Stimulated activated naive CD8-positive, alpha-beta T cell treated with anti-CD3 and anti-CD28 coated beads, Interleukin-15, amount 100 ng/mL, for 72 hours (primary cell): ENCODE measurements around the gene MRPL43.

Experiments
- ATAC-seq: fragments of 150-1000 bp; cut with Tn5 transposase; 2 replicates; pipeline ENCODE4 v1.10.0; 2021; ENCODE audit warnings: mild to moderate bottlenecking, moderate library complexity
- DNase-seq, 2 donors: peaks; one replicate each; pipeline ENCODE4 v3.0.0; 2021 to 2022
- H3K27ac Mint-ChIP-seq, 2 donors: one replicate each; pipeline ENCODE4 v1.8.0; 2022; ENCODE audit warnings: mild to moderate bottlenecking in 2 of 2, mixed read lengths in 2 of 2, moderate library complexity in 2 of 2
- H3K27me3 Mint-ChIP-seq: one replicate; pipeline ENCODE4 v1.8.0; 2022; ENCODE audit warnings: mixed read lengths
- H3K4me1 Mint-ChIP-seq: one replicate; pipeline ENCODE4 v1.8.0; 2022; ENCODE audit warnings: mild to moderate bottlenecking, mixed read lengths
- H3K4me3 Mint-ChIP-seq, 2 donors: one replicate each; pipeline ENCODE4 v1.8.0; 2022; ENCODE audit warnings: mild to moderate bottlenecking in 2 of 2, mixed read lengths in 2 of 2, moderate library complexity in 1 of 2
- H3K9me3 Mint-ChIP-seq, 2 donors: one replicate each; pipeline ENCODE4 v1.8.0; 2022; ENCODE audit warnings: mixed read lengths in 2 of 2

MRPL43 gene

DNA sequence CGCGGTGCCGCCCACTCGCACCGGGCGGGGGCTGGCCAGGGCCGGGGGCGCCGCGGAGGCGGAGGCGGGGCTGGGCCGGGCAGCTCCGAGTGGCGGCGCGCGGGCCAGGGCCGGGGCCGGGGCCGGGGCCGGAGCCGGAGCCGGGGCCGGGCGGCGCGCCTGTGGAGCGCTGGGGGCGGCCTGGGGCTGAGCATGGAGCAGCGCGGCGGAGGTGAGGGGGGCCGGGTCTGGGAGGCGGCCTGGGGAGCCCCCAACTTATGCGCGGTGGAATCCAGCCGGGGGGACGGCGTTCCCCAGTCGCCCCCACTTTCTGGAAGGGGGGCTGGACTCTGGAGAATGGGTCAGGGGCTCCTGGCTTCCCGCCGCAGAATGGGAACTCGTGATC is 12.4 kb upstream of the MRPL43 start, which contains the start of gene LZTS2:
LZTS2 (plus strand) TSS at position 67 of the 385 bp plus-strand sequence. CDS start 2,731 bp downstream, outside the sequence.
- DNase-seq (no peak), ATAC-seq (peak; percentile 7)

DNA sequence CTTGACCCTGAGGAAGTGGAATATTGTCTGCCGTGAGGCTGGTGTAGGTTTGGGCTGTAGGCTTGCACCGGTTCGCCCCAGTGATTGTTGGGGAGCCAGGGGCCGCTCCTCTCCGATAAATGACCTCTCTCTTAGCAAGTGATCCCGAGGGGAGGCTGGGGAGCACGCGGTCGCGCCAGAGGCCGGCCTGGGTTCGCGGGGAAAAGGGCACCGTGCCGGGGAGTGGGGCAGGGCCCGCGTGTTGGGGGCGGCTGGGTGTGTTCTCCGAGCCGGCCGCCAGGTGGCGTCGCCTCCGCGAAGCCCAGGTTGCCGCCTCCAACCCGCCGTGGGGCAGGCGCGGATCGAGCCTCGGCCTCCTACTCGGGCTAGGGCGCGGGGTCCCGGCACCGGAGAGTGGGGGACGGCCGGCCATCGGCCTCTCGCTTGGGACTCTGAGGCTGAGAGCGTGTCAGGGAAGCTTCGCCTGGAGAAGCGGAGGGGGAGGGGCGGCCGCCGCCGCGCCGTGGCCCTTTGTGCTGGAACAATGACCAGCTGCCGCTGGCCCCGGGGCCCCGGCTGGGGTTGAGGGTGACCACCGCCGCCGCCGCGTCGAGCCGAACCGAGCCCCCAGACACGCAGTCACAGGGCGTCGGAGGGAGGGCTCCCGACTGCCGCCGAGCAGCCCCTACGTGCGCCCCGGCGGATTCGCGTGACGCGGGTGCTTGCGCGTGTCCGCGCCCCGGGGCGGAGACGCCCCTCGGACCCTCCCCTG is 11.9 kb upstream of the MRPL43 start:
- ATAC-seq, result peak; percentile 73

More for the DNA sequence above, 12.4 kb upstream of the MRPL43 start, which contains the start of gene LZTS2:
- Mint-ChIP-seq H3K9me3 (no peaks in the 10 kb centered on the region), H3K4me3 (peak within 1 kb of the TSS; percentile 78 to 92), H3K27ac (peak within 1 kb of the TSS; percentile 4 to 86), H3K4me1 (peaks cover 37% of the 10 kb centered on the region), H3K27me3 (no peaks in the 10 kb centered on the region)

DNA sequence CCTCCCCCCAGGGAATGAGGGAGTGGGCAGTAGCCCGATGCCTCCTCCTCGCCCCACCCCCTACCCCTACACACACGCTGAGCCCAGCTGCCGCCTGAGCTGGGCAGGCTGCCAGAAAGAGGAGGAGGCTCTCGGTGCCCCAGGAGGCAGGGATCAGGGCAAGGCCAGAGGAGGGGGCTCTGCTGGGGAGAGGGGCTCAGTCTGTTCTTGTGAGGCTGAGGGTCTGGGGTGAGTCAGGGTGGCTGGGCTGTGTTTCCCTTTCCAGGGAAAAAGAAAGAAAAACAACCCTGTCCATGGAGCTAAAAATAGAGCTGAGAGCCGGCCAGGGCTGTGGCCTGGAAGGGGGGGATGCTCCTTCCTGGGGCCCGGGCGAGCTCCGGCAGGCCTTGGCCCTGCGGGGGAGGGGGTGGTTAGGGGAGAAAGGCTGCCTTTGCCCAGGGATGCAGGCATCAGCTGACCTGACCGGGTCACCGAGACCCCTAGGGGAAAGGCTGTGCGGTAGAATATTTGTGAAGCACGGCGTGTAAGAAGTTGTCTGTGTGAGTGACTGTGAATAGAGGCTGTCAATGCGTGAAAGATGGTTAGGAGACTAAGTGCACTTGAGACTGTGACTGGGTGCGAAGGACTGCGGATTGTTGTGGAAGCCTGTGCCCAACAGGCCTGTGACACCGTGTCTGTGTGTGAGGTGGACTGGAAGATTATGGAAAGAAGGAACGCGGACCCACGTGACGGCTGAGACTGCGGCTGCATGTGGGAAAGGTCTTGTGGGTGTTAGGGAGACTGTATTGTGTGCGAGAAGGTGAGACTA is 11.1 kb upstream of the MRPL43 start:
- Mint-ChIP-seq H3K9me3 (no peaks in the 10 kb centered on the region), H3K27me3 (no peaks in the 10 kb centered on the region), H3K4me3 (peak overlapping the region; percentile 78 to 92), H3K4me1 (peaks cover 37% of the 10 kb centered on the region), H3K27ac (peak overlapping the region; percentile 49 to 86)
- DNase-seq (peak; percentile 61 to 68), ATAC-seq (peak; percentile 49)

More for the DNA sequence above, 11.9 kb upstream of the MRPL43 start:
- H3K9me3 Mint-ChIP-seq, result no peaks in the 10 kb centered on the region
- DNase-seq, result peak; percentile 82 to 83
- peaks cover 37% of the 10 kb centered on the region for H3K4me1 Mint-ChIP-seq
- peak overlapping the region in 1 of 2 donors; percentile 86 for H3K27ac Mint-ChIP-seq
- H3K4me3 Mint-ChIP-seq, result peak overlapping the region; percentile 78 to 92
- H3K27me3 Mint-ChIP-seq, result no peaks in the 10 kb centered on the region

DNA sequence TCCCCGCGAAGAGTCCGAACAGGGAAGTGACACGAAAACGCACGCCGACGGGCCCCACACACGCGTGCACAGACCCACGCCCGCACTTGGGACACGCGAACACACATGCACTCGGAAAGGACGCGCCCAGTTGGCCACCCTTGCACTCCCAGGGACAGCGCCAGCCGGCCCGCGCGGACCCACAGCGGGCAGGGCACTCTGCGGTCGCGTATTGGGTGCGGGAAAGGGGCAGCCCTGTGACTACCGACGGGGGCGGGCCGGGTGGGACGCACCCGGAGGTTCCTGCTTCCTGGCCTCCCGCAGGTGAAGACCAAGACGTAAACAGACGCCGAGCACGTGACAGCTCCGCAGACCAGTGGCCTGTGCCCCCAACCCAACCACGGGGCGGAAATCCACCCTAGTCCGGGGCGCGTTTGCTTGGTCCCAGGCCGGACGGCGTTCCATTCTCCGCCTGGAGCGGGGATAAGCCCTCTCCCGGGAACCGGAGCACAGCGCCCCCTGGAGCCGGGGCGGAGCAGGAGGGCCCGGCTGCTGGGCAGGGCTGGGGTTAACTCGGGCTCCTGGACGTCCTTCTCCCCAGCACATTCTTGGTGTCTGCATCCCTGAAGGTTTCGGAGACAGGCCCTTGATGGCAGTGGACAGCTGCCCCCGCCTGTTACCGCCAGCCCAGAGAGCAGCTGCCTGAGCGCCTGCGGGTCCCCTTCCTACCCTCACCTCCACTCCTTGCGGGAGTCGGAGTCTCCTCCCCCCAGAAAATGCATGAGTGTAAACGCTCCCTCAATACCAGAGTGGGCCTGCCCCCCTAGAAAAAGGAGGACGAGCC is 10.3 kb upstream of the MRPL43 start:
- H3K4me1 Mint-ChIP-seq, result peaks cover 37% of the 10 kb centered on the region
- DNase-seq (peak; percentile 78 to 80), ATAC-seq (peak; percentile 61)
- peak overlapping the region; percentile 67 to 79 for H3K27ac Mint-ChIP-seq
- peak overlapping the region; percentile 78 to 92 for H3K4me3 Mint-ChIP-seq
- no peaks in the 10 kb centered on the region for H3K9me3 Mint-ChIP-seq
- H3K27me3 Mint-ChIP-seq, result no peaks in the 10 kb centered on the region

DNA sequence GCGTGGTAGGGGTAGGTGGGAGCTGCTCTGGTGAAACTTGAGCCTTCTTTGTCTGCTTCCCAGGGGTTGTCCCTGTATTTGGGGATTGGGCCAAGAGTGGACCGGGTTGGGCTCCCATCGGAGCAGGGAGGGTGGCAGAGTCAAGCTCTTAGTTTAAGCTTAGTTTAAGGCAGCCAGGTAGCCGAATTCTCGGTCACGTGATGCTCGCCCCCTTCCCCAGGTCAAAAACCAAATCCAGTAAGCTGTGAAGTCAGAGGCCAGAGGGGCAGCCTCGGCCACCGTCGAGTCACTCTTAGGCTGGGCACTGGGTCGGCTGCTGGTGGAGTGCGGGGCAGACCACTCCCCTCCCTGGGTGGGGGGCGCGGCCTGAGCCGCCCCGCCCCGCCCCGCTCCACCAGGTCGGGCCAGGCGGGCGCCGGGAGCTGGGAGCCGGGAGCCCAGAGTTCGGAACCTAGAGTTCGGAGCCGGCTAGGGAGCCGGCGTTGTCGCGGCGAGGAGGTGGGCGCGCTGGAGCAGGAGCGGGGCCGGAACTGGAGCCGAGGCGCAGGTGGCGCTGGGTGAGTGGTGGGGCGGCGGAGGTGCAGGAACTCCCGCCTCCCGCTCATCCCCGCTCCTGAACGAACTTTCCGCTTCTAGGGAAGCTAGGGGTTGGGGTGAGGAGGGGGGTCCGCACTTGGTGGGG is 9.5 kb upstream of the MRPL43 start:
- Mint-ChIP-seq H3K27ac (peak overlapping the region; percentile 91 to 97), H3K9me3 (no peaks in the 10 kb centered on the region), H3K4me1 (peaks cover 37% of the 10 kb centered on the region), H3K4me3 (peak overlapping the region; percentile 78 to 92), H3K27me3 (no peaks in the 10 kb centered on the region)
- ATAC-seq (peak; percentile 29), DNase-seq (peak; percentile 45)

DNA sequence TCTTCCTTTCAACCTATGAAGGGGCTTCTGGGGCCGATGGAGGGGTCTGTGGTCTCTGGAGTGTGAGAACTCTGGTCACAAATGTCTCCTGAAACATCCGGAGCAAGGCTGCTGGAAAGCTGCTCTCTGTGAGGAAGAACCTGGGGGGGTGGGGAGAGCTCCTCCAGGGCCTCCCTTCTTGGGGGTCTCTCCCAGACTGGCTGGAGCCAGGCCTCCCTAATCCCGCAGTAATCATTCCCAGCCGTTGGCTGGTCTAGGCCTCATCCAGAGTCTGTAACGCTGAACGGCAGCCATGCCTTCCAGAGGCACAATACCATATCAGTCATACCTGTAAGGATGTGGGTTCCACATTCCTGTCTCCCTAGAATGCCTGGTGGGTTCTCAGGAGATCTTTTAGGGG is 7.9 kb upstream of the MRPL43 start:
- DNase-seq (no peak), ATAC-seq (no peak)
- Mint-ChIP-seq H3K27ac (no peak overlapping the region), H3K9me3 (no peaks in the 10 kb centered on the region), H3K4me3 (no peak overlapping the region), H3K4me1 (peaks cover 39% of the 10 kb centered on the region), H3K27me3 (no peaks in the 10 kb centered on the region)

DNA sequence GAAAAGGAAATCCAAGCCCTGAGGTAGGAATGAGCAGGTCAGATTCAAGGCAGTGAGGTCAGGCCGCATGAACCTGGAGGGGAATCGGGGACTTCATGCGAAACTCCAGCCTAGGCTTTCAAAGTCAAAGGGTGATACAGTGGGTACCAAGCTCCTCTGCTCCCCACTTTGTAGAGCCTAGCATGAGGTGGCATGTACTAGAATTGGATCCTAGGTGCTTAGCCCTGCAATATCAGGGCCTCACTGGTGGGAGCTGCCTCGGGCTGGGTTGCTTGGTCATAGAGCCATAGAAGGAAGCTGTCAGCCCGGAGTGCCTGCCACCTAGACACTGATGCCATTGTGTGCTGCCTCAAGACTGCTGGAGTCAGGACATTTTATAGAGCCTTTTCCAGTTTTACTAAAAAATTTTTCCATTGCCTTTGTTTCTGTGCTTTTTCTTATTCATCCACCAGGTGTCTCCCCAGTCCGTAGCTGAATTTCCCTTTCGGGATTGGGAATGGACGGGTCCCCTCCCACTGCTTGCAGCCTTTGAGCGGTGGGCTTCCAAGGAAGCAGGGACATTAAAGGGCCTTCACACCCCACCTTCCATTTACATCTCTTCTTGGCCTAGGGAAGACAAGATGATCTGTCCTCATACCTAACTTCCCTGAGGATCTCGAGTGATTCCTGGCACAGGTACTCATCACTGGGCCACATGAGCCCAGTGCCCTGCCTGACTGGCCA is 6.8 kb upstream of the MRPL43 start:
- ATAC-seq, result no peak
- Mint-ChIP-seq H3K27ac (no peak overlapping the region), H3K27me3 (no peaks in the 10 kb centered on the region), H3K4me3 (no peak overlapping the region), H3K9me3 (no peaks in the 10 kb centered on the region), H3K4me1 (peaks cover 46% of the 10 kb centered on the region)
- no peak for DNase-seq

DNA sequence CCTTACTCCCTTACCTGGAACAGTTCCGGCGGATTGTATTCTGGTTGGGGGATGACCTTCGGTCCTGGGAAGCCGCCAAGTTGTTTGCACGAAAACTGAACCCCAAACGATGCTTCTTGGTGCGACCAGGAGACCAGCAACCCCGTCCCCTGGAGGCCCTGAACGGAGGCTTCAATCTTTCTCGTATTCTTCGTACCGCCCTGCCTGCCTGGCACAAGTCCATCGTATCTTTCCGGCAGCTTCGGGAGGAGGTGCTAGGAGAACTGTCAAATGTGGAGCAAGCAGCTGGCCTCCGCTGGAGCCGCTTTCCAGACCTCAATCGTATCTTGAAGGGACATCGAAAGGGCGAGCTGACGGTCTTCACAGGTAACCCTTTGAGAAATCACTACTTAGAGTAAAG is 1.8 kb upstream of the MRPL43 start:
- Mint-ChIP-seq H3K27ac (peak overlapping the region; percentile 15 to 29), H3K4me3 (peak overlapping the region; percentile 35 to 38), H3K9me3 (no peaks in the 10 kb centered on the region), H3K4me1 (peaks cover 47% of the 10 kb centered on the region), H3K27me3 (no peaks in the 10 kb centered on the region)
- DNase-seq (no peak), ATAC-seq (no peak)

DNA sequence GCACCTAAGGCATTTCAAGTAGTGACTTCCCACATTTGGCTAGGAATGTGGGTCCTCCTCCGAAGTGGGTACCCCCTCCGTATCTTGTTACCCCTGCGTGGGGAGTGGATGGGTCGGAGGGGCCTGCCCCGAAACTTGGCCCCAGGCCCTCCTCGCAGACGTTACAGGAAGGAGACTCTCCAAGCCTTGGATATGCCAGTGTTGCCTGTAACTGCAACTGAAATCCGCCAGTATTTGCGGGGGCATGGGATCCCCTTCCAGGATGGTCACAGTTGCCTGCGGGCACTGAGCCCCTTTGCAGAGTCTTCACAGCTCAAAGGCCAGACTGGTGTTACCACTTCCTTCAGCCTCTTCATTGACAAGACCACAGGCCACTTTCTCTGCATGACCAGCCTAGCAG is 869 bp upstream of the MRPL43 start:
- Mint-ChIP-seq H3K27me3 (no peaks in the 10 kb centered on the region), H3K4me3 (peak overlapping the region; percentile 88 to 96), H3K9me3 (no peaks in the 10 kb centered on the region), H3K4me1 (peaks cover 49% of the 10 kb centered on the region), H3K27ac (peak overlapping the region; percentile 38 to 97)
- ATAC-seq (no peak), DNase-seq (no peak)

DNA sequence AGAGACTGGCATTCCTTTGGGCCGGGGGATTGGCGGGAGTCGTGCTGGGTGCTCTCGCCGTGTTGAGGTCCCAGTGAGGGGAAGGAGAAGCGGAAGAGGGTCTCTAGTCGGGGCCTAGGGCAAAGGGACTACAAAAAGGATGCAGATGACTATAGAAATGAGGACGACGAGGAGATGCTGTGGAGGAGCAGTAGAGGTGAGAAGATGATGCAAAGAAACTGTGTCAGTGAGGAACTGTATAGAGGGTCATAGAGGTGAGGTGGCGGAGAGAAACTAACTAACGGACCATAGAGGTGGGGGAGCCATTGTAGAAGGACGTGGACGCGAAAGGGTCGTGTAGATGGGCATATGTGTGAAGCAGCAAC is 370 bp upstream of the MRPL43 start:
- no peak for DNase-seq
- H3K9me3 Mint-ChIP-seq, result no peaks in the 10 kb centered on the region
- ATAC-seq, result peak; percentile 8
- no peaks in the 10 kb centered on the region for H3K27me3 Mint-ChIP-seq
- peak overlapping the region; percentile 96 to 97 for H3K27ac Mint-ChIP-seq
- H3K4me1 Mint-ChIP-seq, result peaks cover 49% of the 10 kb centered on the region
- peak overlapping the region; percentile 88 to 96 for H3K4me3 Mint-ChIP-seq

DNA sequence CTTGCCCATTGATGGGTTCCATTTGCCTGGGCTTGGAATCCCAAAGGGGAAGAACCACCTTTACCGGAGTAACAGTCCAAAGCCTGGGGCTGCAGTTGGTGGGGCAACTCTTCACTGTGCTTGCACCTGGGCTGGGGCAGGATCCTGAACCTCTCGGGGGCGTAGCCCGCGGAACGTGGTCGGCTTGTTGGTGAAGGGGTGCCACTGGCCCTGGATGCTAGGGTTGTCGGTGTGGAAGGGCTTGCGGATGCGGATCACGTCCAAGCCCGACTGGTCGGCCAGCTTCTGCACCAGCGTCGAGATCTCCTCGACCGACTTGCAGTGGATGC is 710 bp downstream of the MRPL43 start:
- Mint-ChIP-seq H3K27me3 (no peaks in the 10 kb centered on the region), H3K4me1 (peaks cover 49% of the 10 kb centered on the region), H3K27ac (no peak overlapping the region), H3K9me3 (no peaks in the 10 kb centered on the region), H3K4me3 (peak overlapping the region; percentile 88 to 96)
- no peak for DNase-seq
- no peak for ATAC-seq

DNA sequence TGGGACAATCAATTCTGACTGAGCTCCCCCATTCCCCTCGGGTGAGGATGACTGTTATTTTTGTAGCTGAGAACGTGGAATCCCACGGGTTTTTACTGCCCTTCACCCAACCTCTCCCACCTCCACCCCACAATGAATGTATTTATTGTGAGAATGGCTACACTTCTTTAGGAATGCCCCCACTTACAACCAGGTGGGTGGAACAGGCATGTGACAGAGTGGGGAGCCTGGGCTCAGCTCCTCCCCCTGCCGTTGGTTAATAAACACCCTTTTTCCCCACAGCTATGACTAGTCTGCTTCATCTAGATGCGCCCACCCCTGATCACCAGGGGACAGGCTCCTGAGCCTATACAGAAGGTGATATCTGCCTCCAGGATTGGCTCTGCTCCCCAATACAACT is 2.0 kb downstream of the MRPL43 start:
- H3K4me3 Mint-ChIP-seq, result no peak overlapping the region
- DNase-seq (no peak), ATAC-seq (no peak)
- peaks cover 37% of the 10 kb centered on the region for H3K4me1 Mint-ChIP-seq
- H3K27me3 Mint-ChIP-seq, result no peaks in the 10 kb centered on the region
- H3K9me3 Mint-ChIP-seq, result no peaks in the 10 kb centered on the region
- no peak overlapping the region for H3K27ac Mint-ChIP-seq

DNA sequence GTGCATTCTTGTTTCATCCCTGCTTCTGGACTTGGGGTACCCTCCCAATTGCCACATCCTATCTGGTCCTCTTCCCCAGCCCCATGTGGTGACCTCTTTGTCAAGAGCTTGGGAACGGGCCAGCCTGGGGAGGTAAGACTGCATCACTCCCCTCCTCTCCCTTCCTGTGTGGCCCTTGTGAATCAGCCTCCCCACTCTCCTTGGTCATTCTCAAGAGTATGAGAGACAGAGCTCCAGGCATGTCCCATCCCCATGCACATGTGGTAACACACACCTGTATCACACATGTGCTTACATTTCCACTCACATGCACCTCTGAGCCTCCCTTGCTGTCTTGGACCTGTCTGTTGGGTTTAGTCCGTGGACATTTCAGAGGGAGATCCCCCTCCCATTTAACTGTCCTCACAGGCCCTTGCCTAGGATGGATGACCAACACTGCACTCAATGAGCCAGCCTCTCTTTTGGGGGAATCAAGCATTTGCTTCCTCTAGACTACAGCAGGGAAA is 2.6 kb downstream of the MRPL43 start:
- Mint-ChIP-seq H3K4me3 (no peak overlapping the region), H3K4me1 (peaks cover 32% of the 10 kb centered on the region), H3K27me3 (no peaks in the 10 kb centered on the region), H3K9me3 (no peaks in the 10 kb centered on the region), H3K27ac (peak overlapping the region; percentile 27 to 42)
- no peak for DNase-seq
- ATAC-seq, result no peak

DNA sequence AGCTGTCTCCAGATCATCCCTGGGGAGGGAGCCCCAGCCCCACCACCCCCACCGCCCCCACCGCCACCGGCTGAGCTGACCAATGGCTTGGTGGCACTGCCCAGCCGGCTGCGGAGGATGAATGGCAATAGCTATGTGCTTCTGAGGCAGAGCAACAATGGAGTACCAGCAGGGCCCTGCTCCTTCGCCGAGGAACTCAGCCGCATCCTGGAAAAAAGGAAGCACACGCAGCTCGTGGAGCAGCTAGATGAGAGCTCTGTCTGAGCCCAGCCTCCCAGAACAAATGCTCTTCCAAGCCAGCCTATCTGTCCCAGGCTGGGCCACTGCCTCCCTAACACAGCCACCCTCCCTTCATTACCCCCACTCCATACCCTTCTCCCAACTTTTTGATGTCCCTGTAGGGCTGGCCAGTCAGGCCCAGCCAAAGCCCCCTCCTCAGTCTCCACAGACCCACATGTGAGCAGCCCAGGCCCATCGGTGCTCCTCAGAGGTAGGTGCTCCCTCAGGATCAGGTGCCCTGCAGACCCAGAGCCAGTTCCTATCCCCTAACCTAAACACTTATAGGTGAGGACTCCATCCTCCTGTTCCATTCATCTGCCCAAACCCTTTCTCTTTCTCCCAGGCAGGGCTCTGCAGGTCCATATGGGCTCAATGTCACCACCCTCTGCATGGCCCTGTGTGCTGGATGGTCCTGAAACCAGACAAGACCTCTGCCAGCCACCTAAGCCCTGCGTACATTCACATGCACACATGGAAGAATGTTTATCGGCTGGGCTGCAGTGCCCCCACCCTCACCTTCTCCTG is 3.2 kb downstream of the MRPL43 start:
- no peak for ATAC-seq
- DNase-seq, result no peak

More for the DNA sequence above, 3.2 kb downstream of the MRPL43 start:
- Mint-ChIP-seq H3K27me3 (no peaks in the 10 kb centered on the region), H3K4me1 (peaks cover 26% of the 10 kb centered on the region), H3K4me3 (no peak overlapping the region), H3K9me3 (no peaks in the 10 kb centered on the region), H3K27ac (no peak overlapping the region)
